ENCODE results near the gene CDC42EP2. TPM values are rescaled to one million over a fixed set of nuclear protein-coding genes. Genes with fewer than 3 reads are reported as not detected.

The CDC42EP2 gene
- total and polyA plus RNA-seq, 10 of the 15 experiments (the other 5 are each of a cell fraction or from before 2014, with no cell fraction given) = 0.03 to 1.2 (median 0.09) TPM; not detected in 3

- ChIA-PET RAD21 (ENCODE audit: unreplicated experiment) (interaction anchor here (1.0 kb wide), 1 partner anchor 12 kb away, joined by 6 read pairs; no protein-coding TSS in a partner anchor), SMC1A (ENCODE audit: uncharacterized antibody, unreplicated experiment) (interaction anchor here (2.1 to 2.5 kb wide), 2 partner anchors 11 to 13 kb away, joined by 6 read pairs; no protein-coding TSS in a partner anchor), CTCF (interaction anchor here (0.6 to 3.9 kb wide), 7 partner anchors 11 to 83 kb away, joined by 3 to 37 read pairs (median 5); partner anchors contain the start of gene CDC42EP2), POLR2A (interaction anchor here (0.7 kb wide), 1 partner anchor 496 kb away, joined by 5 read pairs; no protein-coding TSS in a partner anchor)
- 100% methylated on average over 2 of the region's 2 CpGs for WGBS (ENCODE audit: insufficient coverage, insufficient replicate concordance, low lambda C conversion rate, missing lambda C conversion rate)
- Histone ChIP-seq H3K27me3 (replicated peaks in 1 of 2; ENCODE audit: control insufficient read depth in 2 of 2, insufficient read depth in 2 of 2, low read length in 1 of 2) (no peaks in the 10 kb centered on the region), H4K20me1 (ENCODE audit: control insufficient read depth, insufficient read depth) (no peaks in the 10 kb centered on the region), H3K9me3 (replicated peaks; ENCODE audit: control insufficient read depth, insufficient read depth, low read length) (no peaks in the 10 kb centered on the region), H3K4me1 (ENCODE audit: control insufficient read depth, insufficient read depth, low read length) (peaks cover 16% of the 10 kb centered on the region), H3K36me3 (ENCODE audit: control insufficient read depth in 2 of 2, insufficient read depth in 2 of 2, low read length in 1 of 2) (peaks cover 14 to 38% of the 10 kb centered on the region in 2 experiments), H3K79me2 (ENCODE audit: control insufficient read depth, insufficient read depth, low read length) (no peaks in the 10 kb centered on the region), H3K4me3 (no peak overlapping the region), H3K4me2 (ENCODE audit: control insufficient read depth, insufficient read depth) (no peak overlapping the region), H3K27ac (ENCODE audit: control insufficient read depth, insufficient read depth) (no peak overlapping the region), H2AFZ (ENCODE audit: control insufficient read depth, low read depth, low read length) (no peak overlapping the region), H3K9ac (ENCODE audit: control insufficient read depth, insufficient read depth, low read length) (no peak overlapping the region)
- DNase-seq (ENCODE audit: low read depth, low spot score) (no peak), ATAC-seq (no peak), FAIRE-seq (no peak)
- intact Hi-C loops (cut with micrococcal nuclease; ENCODE audit: unreplicated experiment) (no loop called here), in situ Hi-C loops (cut with MboI) (no loop called here)
- BruUV-seq (replicated peaks) = no TSS peak
- TF ChIP-seq FOXK2 (IDR thresholded peaks at IDR 0.05) (no peak), NR2F1 (conservative IDR thresholded peaks at IDR 0.05) (no peak), STAT1 (conservative IDR thresholded peaks at IDR 0.05) (no peak), ZBTB11 (CRISPR knock-in tag; IDR thresholded peaks at IDR 0.05) (no peak), ZNF217 (IDR thresholded peaks at IDR 0.05) (no peak), ZBTB4 (CRISPR knock-in tag; IDR thresholded peaks at IDR 0.05) (no peak), EZH2 (IDR thresholded peaks at IDR 0.05; ENCODE audit: borderline replicate concordance, control insufficient read depth, low read depth, low read length) (no peak), IRF3 (IDR thresholded peaks at IDR 0.05) (no peak), BRCA1 (IDR thresholded peaks at IDR 0.05; ENCODE audit: low read depth, low read length) (no peak), ZNF592 (IDR thresholded peaks at IDR 0.05) (no peak), LARP7 (IDR thresholded peaks at IDR 0.05) (no peak), HDAC6 (IDR thresholded peaks at IDR 0.05; ENCODE audit: unreplicated experiment) (no peak), BMI1 (IDR thresholded peaks at IDR 0.05; ENCODE audit: borderline replicate concordance) (no peak)
These were observed 27.1 kb upstream of the CDC42EP2 start for GRCh38 chr11:65287601-65288000.

Measured in GM12878 (cell line).